HepG2 (cell line): ENCODE results near the gene PET117. TPM values are rescaled to one million over a fixed set of nuclear protein-coding genes. Genes with fewer than 3 reads are reported as not detected.
A peak's percentile ranks its signal among the peaks of the same experiment; 100 is the strongest.

Experiments
- ATRX ChIP-seq: sonication (generic); formaldehyde crosslinking; IDR thresholded peaks from 2 replicates; pipeline ENCODE4 v1.4.0; 2020; ENCODE audit warnings: missing genetic modification reagents, borderline replicate concordance
- CBFB ChIP-seq: sonication (generic); formaldehyde crosslinking; IDR thresholded peaks from 2 replicates; pipeline ENCODE4 v1.4.0; 2020; ENCODE audit warnings: missing genetic modification reagents
- CBX2 ChIP-seq, 2 experiments: fragments of 200-600 bp in 1 of 2; sonication (generic); formaldehyde crosslinking in 1 of 2; IDR thresholded peaks; 2 replicates each; pipeline versions ENCODE4 v1.7.0 to v1.8.1; 2018 to 2022; ENCODE audit warnings: low read depth in 2 of 2, low read length in 1 of 2, mild to moderate bottlenecking in 1 of 2, missing genetic modification reagents in 1 of 2
- ELF1 ChIP-seq: sonication (generic); formaldehyde crosslinking; IDR thresholded peaks from 2 replicates; pipeline ENCODE4 v1.4.0; 2020; ENCODE audit warnings: missing genetic modification reagents
- ETS1 ChIP-seq: sonication (generic); formaldehyde crosslinking; IDR thresholded peaks from 2 replicates; pipeline ENCODE4 v1.4.0; 2020; ENCODE audit warnings: missing genetic modification reagents
- FOXO1 ChIP-seq: sonication (generic); formaldehyde crosslinking; IDR thresholded peaks from 2 replicates; pipeline ENCODE4 v1.4.0; 2020; ENCODE audit warnings: missing genetic modification reagents
- KDM5A ChIP-seq: fragments of 200-600 bp; sonication (generic); IDR thresholded peaks from 2 replicates; pipeline ENCODE4 v1.7.0; 2018; ENCODE audit warnings: antibody characterized with exemption, mild to moderate bottlenecking, low read length, borderline replicate concordance
- KLF11 ChIP-seq: IDR thresholded peaks from 2 replicates; pipeline ENCODE4 v1.6.1; 2016; ENCODE audit warnings: missing compliant biosample characterization
- MIER2 ChIP-seq: IDR thresholded peaks from 2 replicates; pipeline ENCODE4 v1.6.1; 2016; ENCODE audit warnings: missing biosample characterization, missing genetic modification reagents
- MYC ChIP-seq: sonication (generic); formaldehyde crosslinking; IDR thresholded peaks from 2 replicates; pipeline ENCODE4 v1.9.0; 2021; ENCODE audit warnings: missing genetic modification reagents, borderline replicate concordance
- ONECUT2 ChIP-seq: sonication (generic); formaldehyde crosslinking; IDR thresholded peaks from 2 replicates; pipeline ENCODE4 v1.4.0; 2020; ENCODE audit warnings: missing genetic modification reagents
- PAWR ChIP-seq: sonication (generic); formaldehyde crosslinking; IDR thresholded peaks from 2 replicates; pipeline ENCODE4 v1.4.0; 2020; ENCODE audit warnings: missing genetic modification reagents, mild to moderate bottlenecking, borderline replicate concordance
- PLRG1 ChIP-seq: fragments of 450-650 bp; conservative IDR thresholded peaks from 2 replicates; pipeline ENCODE4 v1.6.1; 2016
- RELA ChIP-seq: sonication (generic); formaldehyde crosslinking; IDR thresholded peaks from 2 replicates; pipeline ENCODE4 v1.4.0; 2020; ENCODE audit warnings: missing genetic modification reagents
- SAP130 ChIP-seq: IDR thresholded peaks from 2 replicates; pipeline ENCODE4 v1.6.1; 2016; ENCODE audit warnings: low read depth
- ZNF367 ChIP-seq: sonication (generic); formaldehyde crosslinking; IDR thresholded peaks from 2 replicates; pipeline ENCODE4 v1.4.0; 2020; ENCODE audit warnings: missing genetic modification reagents, borderline replicate concordance
- ZNF570 ChIP-seq: sonication (generic); formaldehyde crosslinking; IDR thresholded peaks from 2 replicates; pipeline ENCODE4 v1.4.0; 2020; ENCODE audit warnings: mild to moderate bottlenecking, missing genetic modification reagents, borderline replicate concordance
- ZNF589 ChIP-seq: sonication (generic); formaldehyde crosslinking; conservative IDR thresholded peaks from 2 replicates; pipeline ENCODE4 v1.8.0; 2022; ENCODE audit warnings: mild to moderate bottlenecking, moderate library complexity, missing genetic modification reagents
- ZSCAN31 ChIP-seq: sonication (generic); formaldehyde crosslinking; IDR thresholded peaks from 2 replicates; pipeline ENCODE4 v1.5.0; 2020; ENCODE audit warnings: low read depth, mild to moderate bottlenecking, missing genetic modification reagents
- ZSCAN5A ChIP-seq: sonication (generic); formaldehyde crosslinking; IDR thresholded peaks from 2 replicates; pipeline ENCODE4 v1.8.0; 2022; ENCODE audit warnings: mild to moderate bottlenecking, missing genetic modification reagents, borderline replicate concordance
- polyA plus RNA-seq, 8 experiments: library from polyadenylated mRNA; depleted of rRNA in 3 of 8; stranded (reverse) in 7 of 8; unstranded in 1 of 8; fragments of >200 nt; fragmentation: Illumina TruSeq in 4 of 8; extraction: Trizol in 4 of 8; gene quantifications; 2 replicates each; pipeline versions ENCODE4 v1.2.1 to v1.2.3, GENCODE V29; 2011 to 2016; ENCODE audit warnings: low read depth in 4 of 8, missing spikeins in 1 of 8, mixed read lengths in 1 of 8; ENCODE audit not compliant: insufficient read depth in 1 of 8
- total RNA-seq, 5 experiments: library from RNA; depleted of rRNA; stranded (reverse); fragments of >200 nt; fragmentation: Illumina TruSeq; extraction: Trizol; gene quantifications; 2 replicates each; pipeline ENCODE4 v1.2.3, GENCODE V29; 2016; ENCODE audit warnings: low read depth in 1 of 5
- TF ChIP-seq, protein P1 (sequence below): IDR thresholded peaks from 2 replicates; pipeline ENCODE4 v1.6.1; 2016
- TF ChIP-seq, protein P2 (sequence below): sonication (generic); formaldehyde crosslinking; IDR thresholded peaks from 2 replicates; pipeline ENCODE4 v1.4.0; 2020; ENCODE audit warnings: mild to moderate bottlenecking, missing genetic modification reagents, borderline replicate concordance
- TF ChIP-seq, protein P3 (sequence below): sonication (generic); formaldehyde crosslinking; IDR thresholded peaks from 2 replicates; pipeline ENCODE4 v1.5.0; 2020; ENCODE audit warnings: mild to moderate bottlenecking, missing genetic modification reagents

The PET117 gene
- total and polyA plus RNA-seq, 2 of the 13 experiments (the other 11 are each of a cell fraction or from before 2014, with no cell fraction given): 22.2 to 48.2 TPM

GRCh38 chr20:18144541-18145099, 7.0 kb downstream of the PET117 start (continued):
- TF ChIP-seq ETS1 (CRISPR knock-in tag): no peak
- peak; percentile 86; the same call in 1 of the 2 replicates for TF ChIP-seq ZSCAN5A (CRISPR knock-in tag)
- no peak for TF ChIP-seq PAWR (CRISPR knock-in tag)
- TF ChIP-seq KLF11 (CRISPR knock-in tag): no peak
- TF ChIP-seq MIER2 (CRISPR knock-in tag): no peak
- TF ChIP-seq ONECUT2: 0 out of 2 replicates have a peak, but pooled peaks have one; percentile 16
- TF ChIP-seq ELF1: no peak
- TF ChIP-seq, protein P1, sequence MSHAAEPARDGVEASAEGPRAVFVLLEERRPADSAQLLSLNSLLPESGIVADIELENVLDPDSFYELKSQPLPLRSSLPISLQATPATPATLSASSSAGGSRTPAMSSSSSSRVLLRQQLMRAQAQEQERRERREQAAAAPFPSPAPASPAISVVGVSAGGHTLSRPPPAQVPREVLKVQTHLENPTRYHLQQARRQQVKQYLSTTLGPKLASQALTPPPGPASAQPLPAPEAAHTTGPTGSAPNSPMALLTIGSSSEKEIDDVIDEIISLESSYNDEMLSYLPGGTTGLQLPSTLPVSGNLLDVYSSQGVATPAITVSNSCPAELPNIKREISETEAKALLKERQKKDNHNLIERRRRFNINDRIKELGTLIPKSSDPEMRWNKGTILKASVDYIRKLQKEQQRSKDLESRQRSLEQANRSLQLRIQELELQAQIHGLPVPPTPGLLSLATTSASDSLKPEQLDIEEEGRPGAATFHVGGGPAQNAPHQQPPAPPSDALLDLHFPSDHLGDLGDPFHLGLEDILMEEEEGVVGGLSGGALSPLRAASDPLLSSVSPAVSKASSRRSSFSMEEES (CRISPR knock-in tag): no peak; the same call in 1 of the 2 replicates
- TF ChIP-seq, protein P2, sequence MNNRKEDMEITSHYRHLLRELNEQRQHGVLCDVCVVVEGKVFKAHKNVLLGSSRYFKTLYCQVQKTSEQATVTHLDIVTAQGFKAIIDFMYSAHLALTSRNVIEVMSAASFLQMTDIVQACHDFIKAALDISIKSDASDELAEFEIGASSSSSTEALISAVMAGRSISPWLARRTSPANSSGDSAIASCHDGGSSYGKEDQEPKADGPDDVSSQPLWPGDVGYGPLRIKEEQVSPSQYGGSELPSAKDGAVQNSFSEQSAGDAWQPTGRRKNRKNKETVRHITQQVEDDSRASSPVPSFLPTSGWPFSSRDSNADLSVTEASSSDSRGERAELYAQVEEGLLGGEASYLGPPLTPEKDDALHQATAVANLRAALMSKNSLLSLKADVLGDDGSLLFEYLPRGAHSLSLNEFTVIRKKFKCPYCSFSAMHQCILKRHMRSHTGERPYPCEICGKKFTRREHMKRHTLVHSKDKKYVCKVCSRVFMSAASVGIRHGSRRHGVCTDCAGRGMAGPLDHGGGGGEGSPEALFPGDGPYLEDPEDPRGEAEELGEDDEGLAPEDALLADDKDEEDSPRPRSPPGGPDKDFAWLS: no peak
- no peak for TF ChIP-seq SAP130
- no peak for TF ChIP-seq ZNF570 (CRISPR knock-in tag)
- TF ChIP-seq KDM5A: no peak
- no peak for TF ChIP-seq ZNF589 (CRISPR knock-in tag)
- no peak for TF ChIP-seq CBFB
- TF ChIP-seq, protein P3, sequence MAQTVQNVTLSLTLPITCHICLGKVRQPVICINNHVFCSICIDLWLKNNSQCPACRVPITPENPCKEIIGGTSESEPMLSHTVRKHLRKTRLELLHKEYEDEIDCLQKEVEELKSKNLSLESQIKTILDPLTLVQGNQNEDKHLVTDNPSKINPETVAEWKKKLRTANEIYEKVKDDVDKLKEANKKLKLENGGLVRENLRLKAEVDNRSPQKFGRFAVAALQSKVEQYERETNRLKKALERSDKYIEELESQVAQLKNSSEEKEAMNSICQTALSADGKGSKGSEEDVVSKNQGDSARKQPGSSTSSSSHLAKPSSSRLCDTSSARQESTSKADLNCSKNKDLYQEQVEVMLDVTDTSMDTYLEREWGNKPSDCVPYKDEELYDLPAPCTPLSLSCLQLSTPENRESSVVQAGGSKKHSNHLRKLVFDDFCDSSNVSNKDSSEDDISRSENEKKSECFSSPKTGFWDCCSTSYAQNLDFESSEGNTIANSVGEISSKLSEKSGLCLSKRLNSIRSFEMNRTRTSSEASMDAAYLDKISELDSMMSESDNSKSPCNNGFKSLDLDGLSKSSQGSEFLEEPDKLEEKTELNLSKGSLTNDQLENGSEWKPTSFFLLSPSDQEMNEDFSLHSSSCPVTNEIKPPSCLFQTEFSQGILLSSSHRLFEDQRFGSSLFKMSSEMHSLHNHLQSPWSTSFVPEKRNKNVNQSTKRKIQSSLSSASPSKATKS: no peak
- no peak for TF ChIP-seq RELA
- TF ChIP-seq ATRX (CRISPR knock-in tag): no peak
- TF ChIP-seq ZNF367: no peak
- TF ChIP-seq MYC (CRISPR knock-in tag): no peak
- TF ChIP-seq PLRG1: no peak
- TF ChIP-seq FOXO1 (CRISPR knock-in tag): 0 out of 2 replicates have a peak, but pooled peaks have one; percentile 19
- peak; percentile 40; the same call in 1 of the 2 replicates for TF ChIP-seq ZSCAN31 (CRISPR knock-in tag)
- TF ChIP-seq CBX2 (IDR thresholded peaks at IDR 0.05; ENCODE audit: low read depth, low read length): no peak
- no peak for TF ChIP-seq CBX2 (CRISPR knock-in tag; IDR thresholded peaks at IDR 0.05; ENCODE audit: low read depth)
